HG03025 (cell line): Measurements from ENCODE around the gene SYDE2.
"Not testable (repeated sequence)": the region's sequence is repeated elsewhere in the genome, so short reads cannot be mapped to it uniquely, and the experiment has no call there.

ENCODE experiments used
- ATAC-seq: cut with Tn5 transposase; IDR thresholded peaks from one replicate; pipeline ENCODE4 v1.9.1; 2021; ENCODE audit warnings: mild to moderate bottlenecking, moderate library complexity; ENCODE audit not compliant: unreplicated experiment, low FRiP score

The SYDE2 gene

DNA sequence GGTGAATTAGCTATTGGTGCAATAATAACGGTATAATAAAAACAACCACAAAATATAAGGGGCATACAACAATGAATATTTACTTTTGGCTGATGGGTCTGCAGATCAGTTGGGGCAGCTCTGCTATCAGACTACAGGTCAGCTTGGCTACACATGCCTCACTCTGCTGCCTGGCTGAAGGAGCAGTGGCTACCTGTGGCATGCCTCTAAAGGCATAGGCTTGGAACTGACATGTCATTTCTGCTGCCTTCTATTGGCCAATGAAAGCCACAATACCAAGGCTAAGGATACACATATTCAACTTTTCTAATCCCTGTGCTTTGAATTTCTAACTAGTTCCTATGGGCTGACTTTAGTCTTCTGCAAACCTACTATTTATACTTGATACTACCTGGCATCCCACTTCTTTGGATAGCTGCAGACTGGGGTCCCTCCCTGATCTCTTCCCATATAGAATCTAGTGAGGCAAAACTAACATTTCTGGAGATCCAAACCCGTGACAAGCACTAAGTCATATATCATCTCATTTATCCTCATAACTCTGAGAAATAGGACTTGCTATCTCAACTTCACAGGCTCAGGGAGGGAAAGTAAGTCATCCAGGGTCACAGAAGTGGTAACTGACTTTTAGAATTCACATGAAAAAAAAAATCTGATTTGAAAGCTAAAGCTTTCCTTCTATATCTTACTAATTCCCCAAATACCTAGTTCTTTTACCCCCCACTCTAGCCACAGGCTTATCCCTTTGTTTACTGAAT is 19.2 kb upstream of the SYDE2 start:
- no peak for ATAC-seq

GRCh38 chr1:85216697-85217096 is 15.9 kb upstream of the SYDE2 start:
- ATAC-seq = no peak

DNA sequence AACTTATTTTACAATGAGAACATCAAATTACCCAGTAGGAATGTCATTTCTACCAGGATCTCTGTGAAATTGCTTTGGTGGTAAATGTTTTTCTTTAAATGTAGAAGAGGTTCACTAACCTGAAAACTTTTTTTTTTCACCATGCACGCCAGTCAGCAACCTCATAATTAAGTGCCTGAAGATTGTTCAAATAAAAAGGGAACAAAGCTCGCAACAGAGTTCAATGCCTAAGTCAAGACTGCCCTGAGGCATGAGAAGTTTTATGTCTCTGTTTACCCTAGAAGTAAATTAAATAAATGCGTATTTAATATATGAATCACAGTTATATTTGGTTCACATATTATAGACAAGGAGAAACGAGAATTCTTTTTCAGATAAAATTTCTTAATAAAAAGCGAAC is 13.8 kb upstream of the SYDE2 start:
- no peak for ATAC-seq

DNA sequence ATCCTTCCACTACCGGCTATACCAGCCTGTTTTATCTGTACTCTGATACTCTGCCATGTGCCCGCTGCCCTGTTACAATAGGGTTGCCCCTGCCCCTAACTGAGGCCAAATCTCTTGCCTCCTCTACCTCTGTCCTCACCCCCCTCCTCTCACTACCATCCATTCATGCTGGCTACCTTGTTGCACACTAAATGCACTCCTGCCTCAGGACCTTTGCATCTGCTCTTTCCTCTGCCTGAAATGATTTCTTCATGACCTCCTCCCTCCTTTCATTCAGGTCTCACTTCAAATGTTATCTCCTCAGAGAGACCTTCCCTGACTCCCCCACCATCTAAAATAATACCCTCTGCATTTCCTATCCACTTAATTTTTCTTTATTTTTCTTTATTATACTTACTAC is 7.7 kb upstream of the SYDE2 start:
- ATAC-seq = no peak

GRCh38 chr1:85203573-85204171 is 2.9 kb upstream of the SYDE2 start:
- no peak for ATAC-seq

GRCh38 chr1:85202864-85203255 is 2.0 kb upstream of the SYDE2 start:
- ATAC-seq = no peak

- ATAC-seq = no peak
Observed at GRCh38 chr1:85202092-85202863, 1.5 kb upstream of the SYDE2 start.

DNA sequence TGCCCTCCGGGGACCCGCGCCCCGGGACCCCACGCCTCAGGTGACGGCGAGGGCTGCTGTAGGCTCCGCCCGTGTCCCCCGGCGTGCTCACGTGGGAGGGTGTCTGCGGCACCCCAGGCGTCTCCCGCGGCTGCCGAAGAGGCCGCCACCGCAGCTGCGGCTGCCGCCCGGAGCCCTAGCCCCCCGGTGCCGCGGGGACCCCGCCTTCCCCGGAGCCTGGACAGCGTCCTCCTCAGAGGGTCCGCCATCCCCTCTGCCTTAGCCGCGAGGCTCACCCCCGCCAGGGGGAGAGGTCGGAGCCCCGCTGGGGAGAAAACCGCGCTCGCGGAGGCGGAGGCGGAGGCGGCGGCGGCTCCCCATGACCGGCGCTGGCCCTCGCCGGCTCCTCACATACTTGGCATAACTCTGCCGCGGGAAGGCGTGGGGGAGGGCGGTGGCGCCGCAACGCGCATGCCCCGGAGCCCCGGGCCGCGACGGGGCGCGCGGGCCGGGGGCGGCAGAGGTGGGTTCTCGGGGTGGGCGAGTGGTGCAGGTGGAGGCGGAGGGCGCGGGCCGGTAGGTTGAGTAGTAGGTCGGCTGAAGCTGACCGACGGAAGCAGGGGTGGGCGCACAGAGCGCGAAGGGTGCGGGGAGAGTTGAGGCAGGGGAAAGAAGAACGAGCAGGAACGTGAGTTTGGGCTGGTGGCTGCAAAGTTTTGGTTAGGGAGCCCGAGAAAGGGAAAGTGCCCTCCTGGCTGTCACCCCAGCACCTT is 700 bp upstream of the SYDE2 start:
- peak; percentile 40 for ATAC-seq

GRCh38 chr1:85199667-85200462 is 951 bp downstream of the SYDE2 start:
- ATAC-seq = peak; percentile 9

GRCh38 chr1:85198864-85199263 is 2.0 kb downstream of the SYDE2 start:
- no peak for ATAC-seq

- ATAC-seq = no peak
Observed at GRCh38 chr1:85196358-85196757, 4.5 kb downstream of the SYDE2 start.

GRCh38 chr1:85195703-85196102 is 5.1 kb downstream of the SYDE2 start:
- ATAC-seq = no peak

DNA sequence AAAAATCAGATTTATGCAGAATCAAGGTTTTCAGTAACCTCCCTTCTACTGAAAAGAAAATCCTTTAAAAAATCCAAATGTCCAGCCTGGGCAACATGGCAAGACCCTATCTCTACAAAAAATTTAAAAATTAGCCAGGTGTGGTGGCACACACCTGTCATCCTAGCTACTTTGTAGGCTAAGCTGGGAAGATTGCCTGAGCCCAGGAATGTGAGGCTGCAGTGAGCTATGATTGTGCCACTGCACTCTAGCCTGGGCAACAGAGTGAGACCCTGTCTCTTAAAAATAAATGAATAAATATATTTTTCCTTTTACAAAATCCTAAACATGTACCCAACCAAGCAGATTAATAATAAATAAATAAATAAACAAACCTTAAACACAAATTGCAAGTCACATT is 8.7 kb downstream of the SYDE2 start:
- ATAC-seq = not testable (repeated sequence)

- no peak for ATAC-seq
Observed at GRCh38 chr1:85189120-85189519, 11.7 kb downstream of the SYDE2 start.

DNA sequence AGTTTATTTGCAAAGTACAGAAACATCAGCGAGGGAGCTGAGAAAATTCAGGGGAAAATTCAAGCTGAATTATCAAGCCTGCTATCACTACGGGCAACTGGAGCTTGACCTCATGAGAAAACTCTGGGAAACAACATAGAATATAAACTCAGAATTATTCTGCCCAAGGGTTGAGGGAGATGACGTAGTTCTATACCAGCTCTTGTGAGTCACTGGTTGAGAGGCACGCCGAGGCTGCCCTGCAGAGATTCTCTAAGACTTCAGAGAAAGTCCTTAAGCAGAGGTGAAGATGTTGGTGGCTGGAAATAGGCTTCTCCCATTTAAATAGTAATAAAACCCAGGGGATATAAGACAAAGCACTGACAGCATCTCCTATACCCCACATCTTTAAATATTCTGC is 12.3 kb downstream of the SYDE2 start:
- ATAC-seq = no peak

DNA sequence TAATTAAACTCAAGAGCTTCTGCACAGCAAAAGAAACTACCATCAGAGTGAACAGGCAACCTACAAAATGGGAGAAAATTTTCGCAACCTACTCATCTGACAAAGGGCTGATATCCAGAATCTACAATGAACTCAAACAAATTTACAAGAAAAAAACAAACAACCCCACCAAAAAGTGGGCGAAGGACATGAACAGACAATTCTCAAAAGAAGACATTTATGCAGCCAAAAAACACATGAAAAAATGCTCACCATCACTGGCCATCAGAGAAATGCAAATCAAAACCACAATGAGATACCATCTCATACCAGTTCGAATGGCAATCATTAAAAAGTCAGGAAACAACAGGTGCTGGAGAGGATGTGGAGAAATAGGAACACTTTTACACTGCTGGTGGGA is 13.8 kb downstream of the SYDE2 start:
- ATAC-seq = not testable (repeated sequence)

DNA sequence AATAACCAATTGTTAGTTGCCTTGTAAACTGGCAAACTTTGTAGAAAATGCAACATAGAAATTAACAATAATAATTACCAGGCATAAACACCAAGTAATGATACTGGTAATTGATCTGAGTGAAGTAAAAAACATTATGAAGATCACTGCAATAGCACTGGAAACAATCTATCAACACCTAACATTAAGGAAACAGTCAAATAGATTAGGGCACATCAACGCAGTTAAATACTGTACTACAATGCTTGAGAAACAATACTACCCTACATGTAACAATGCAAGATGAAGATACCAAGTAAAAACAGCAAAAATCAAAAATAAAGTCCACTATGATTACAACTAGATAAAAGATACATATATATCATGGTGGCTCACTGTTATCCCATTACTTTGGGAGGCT is 16.6 kb downstream of the SYDE2 start:
- no peak for ATAC-seq

DNA sequence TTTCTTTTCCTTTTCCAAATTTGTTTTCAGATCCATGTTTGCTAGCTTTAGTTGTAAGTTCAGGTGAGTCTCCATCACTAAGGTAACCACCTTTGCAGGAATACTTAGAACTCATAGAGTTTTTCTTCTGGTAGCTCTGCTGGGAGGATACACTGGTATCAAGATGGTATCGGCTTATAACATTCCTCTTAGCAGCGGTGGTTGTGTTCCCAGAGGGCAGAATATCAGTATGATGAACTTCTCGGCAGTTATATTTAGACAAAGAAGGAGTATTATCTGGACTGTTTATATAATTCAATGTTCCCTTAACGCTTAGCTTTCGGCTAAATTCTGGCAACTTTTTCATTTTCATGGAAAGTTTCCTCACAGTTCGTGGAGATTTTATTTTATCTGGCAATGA is 18.1 kb downstream of the SYDE2 start:
- no peak for ATAC-seq

- ATAC-seq = no peak
Observed at GRCh38 chr1:85180869-85181268, 19.9 kb downstream of the SYDE2 start.

- no peak for ATAC-seq
Observed at GRCh38 chr1:85179522-85179921, 21.3 kb downstream of the SYDE2 start.
